ENCODE results near the gene IPO7. TPM values are rescaled to one million over a fixed set of nuclear protein-coding genes. Genes with fewer than 3 reads are reported as not detected.
A peak's percentile ranks its signal among the peaks of the same experiment; 100 is the strongest.

The IPO7 gene
- total and polyA plus RNA-seq, 2 of the 13 experiments (the other 11 are each of a cell fraction or from before 2014, with no cell fraction given) = 59.4 to 98.4 TPM

GRCh38 chr11:9384535-9385326 lies at the start of gene IPO7 (continued):
- TF ChIP-seq ZBTB33 (CRISPR knock-in tag; IDR thresholded peaks at IDR 0.05) (peak; percentile 59; the same call in 1 of the 2 replicates), MED1 (CRISPR knock-in tag; IDR thresholded peaks at IDR 0.05) (peak; percentile 52), KLF13 (CRISPR knock-in tag; IDR thresholded peaks at IDR 0.05) (no peak), ZNF382 (CRISPR knock-in tag; IDR thresholded peaks at IDR 0.05; ENCODE audit: borderline replicate concordance) (no peak), ZBTB8A (CRISPR knock-in tag; IDR thresholded peaks at IDR 0.05; ENCODE audit: borderline replicate concordance, low read depth) (no peak), ZNF501 (CRISPR knock-in tag; IDR thresholded peaks at IDR 0.05) (peak; percentile 96), ETV5 (CRISPR knock-in tag; IDR thresholded peaks at IDR 0.05; ENCODE audit: borderline replicate concordance) (peak; percentile 63), ZNF670 (CRISPR knock-in tag; IDR thresholded peaks at IDR 0.05; ENCODE audit: borderline replicate concordance) (no peak), ZNF775 (CRISPR knock-in tag; IDR thresholded peaks at IDR 0.05; ENCODE audit: borderline replicate concordance) (no peak), ZKSCAN5 (CRISPR knock-in tag; IDR thresholded peaks at IDR 0.05) (no peak), ZFP91 (CRISPR knock-in tag; IDR thresholded peaks at IDR 0.05; ENCODE audit: borderline replicate concordance) (peak; percentile 92; the same call in 1 of the 2 replicates), CENPBD1 (CRISPR knock-in tag; IDR thresholded peaks at IDR 0.05; ENCODE audit: borderline replicate concordance, low read depth) (no peak; the same call in 1 of the 2 replicates), HHEX (CRISPR knock-in tag; IDR thresholded peaks at IDR 0.05) (no peak), ZNF441 (CRISPR knock-in tag; IDR thresholded peaks at IDR 0.05; ENCODE audit: borderline replicate concordance) (peak; percentile 73), CSRNP2 (CRISPR knock-in tag; conservative IDR thresholded peaks at IDR 0.05; ENCODE audit: low read depth) (no peak), YEATS2 (CRISPR knock-in tag; IDR thresholded peaks at IDR 0.05; ENCODE audit: borderline replicate concordance) (peak; percentile 95), ZNF280D (CRISPR knock-in tag; IDR thresholded peaks at IDR 0.05) (peak; percentile 49; the same call in 1 of the 2 replicates), ZSCAN12 (CRISPR knock-in tag; IDR thresholded peaks at IDR 0.05) (peak; percentile 79; the same call in 1 of the 2 replicates), CAMTA2 (CRISPR knock-in tag; IDR thresholded peaks at IDR 0.05; ENCODE audit: borderline replicate concordance) (peak; percentile 79; the same call in 1 of the 2 replicates), BRCA1 (CRISPR knock-in tag; IDR thresholded peaks at IDR 0.05) (0 out of 2 replicates have a peak, but pooled peaks have one; percentile 79)

All from HepG2 (cell line).